ENCODE measurements around the gene LRRC41. TPM values are rescaled to one million over a fixed set of nuclear protein-coding genes. Genes with fewer than 3 reads are reported as not detected.

The LRRC41 gene
- total and polyA plus RNA-seq, 2 of the 13 experiments (the other 11 are each of a cell fraction or from before 2014, with no cell fraction given) = 48.1 to 53.6 TPM

DNA sequence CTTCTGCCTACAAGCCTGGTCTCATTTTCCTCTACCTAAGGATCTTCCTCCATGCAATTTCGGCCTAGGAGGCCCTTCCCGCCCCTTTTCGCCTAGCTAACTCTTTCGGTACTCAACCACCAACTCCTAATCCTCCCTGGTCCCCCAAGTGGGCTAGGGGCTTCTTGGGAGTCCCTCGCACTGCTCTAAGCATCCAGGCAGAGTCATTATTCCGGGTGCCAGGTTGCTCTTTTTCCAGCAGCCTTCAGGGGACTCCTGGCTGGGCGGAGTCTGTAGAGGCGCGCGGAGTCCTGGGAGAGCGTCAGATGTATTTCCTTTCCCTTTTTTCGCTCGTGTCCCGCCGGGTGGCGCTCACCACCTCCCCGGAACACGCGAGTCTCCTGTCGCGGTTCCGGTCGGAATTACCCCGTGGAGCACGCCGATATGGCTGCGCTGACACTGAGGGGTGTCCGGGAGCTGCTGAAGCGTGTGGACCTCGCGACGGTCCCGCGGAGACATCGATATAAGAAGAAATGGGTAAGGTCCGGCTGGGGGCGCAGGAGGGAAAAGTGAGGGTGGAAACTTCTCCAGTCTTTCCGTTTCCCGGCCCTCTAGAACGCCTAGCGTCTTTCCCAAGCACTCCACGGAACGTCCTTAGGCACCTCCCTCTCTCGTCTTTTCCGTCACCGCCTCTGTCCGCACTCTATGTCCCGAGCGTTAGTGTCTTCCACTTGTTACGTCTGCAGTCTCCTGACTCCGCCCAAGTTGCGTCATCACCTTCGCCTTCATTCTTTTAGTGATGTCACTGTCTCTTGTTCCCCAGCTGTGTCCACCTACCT lies 37.2 kb upstream of the LRRC41 start, which contains the start of gene NSUN4 (continued):
- peak; percentile 75 for TF ChIP-seq HNRNPL (IDR thresholded peaks at IDR 0.05; ENCODE audit: low read depth, low read length)
- peak; percentile 91 for TF ChIP-seq YEATS2 (CRISPR knock-in tag; IDR thresholded peaks at IDR 0.05; ENCODE audit: borderline replicate concordance)
- TF ChIP-seq FOXK2 (IDR thresholded peaks at IDR 0.05) = no peak
- TF ChIP-seq SP140L (CRISPR knock-in tag; IDR thresholded peaks at IDR 0.05; ENCODE audit: borderline replicate concordance) = no peak
- peak; percentile 32; the same call in 1 of the 2 replicates for TF ChIP-seq ZNF619 (CRISPR knock-in tag; IDR thresholded peaks at IDR 0.05)
- TF ChIP-seq, protein P1, sequence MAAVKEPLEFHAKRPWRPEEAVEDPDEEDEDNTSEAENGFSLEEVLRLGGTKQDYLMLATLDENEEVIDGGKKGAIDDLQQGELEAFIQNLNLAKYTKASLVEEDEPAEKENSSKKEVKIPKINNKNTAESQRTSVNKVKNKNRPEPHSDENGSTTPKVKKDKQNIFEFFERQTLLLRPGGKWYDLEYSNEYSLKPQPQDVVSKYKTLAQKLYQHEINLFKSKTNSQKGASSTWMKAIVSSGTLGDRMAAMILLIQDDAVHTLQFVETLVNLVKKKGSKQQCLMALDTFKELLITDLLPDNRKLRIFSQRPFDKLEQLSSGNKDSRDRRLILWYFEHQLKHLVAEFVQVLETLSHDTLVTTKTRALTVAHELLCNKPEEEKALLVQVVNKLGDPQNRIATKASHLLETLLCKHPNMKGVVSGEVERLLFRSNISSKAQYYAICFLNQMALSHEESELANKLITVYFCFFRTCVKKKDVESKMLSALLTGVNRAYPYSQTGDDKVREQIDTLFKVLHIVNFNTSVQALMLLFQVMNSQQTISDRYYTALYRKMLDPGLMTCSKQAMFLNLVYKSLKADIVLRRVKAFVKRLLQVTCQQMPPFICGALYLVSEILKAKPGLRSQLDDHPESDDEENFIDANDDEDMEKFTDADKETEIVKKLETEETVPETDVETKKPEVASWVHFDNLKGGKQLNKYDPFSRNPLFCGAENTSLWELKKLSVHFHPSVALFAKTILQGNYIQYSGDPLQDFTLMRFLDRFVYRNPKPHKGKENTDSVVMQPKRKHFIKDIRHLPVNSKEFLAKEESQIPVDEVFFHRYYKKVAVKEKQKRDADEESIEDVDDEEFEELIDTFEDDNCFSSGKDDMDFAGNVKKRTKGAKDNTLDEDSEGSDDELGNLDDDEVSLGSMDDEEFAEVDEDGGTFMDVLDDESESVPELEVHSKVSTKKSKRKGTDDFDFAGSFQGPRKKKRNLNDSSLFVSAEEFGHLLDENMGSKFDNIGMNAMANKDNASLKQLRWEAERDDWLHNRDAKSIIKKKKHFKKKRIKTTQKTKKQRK (IDR thresholded peaks at IDR 0.05; ENCODE audit: low read length) = no peak
- peak in 1 of 2 experiments; percentile 73; a peak in 1 of 4 replicates for TF ChIP-seq KLF16 (CRISPR knock-in tag; IDR thresholded peaks at IDR 0.05)
- TF ChIP-seq, protein P2, sequence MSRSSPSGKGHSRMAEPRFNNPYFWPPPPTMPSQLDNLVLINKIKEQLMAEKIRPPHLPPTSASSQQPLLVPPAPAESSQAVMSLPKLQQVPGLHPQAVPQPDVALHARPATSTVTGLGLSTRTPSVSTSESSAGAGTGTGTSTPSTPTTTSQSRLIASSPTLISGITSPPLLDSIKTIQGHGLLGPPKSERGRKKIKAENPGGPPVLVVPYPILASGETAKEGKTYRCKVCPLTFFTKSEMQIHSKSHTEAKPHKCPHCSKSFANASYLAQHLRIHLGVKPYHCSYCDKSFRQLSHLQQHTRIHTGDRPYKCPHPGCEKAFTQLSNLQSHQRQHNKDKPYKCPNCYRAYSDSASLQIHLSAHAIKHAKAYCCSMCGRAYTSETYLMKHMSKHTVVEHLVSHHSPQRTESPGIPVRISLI (CRISPR knock-in tag; IDR thresholded peaks at IDR 0.05; ENCODE audit: borderline replicate concordance) = no peak; the same call in 1 of the 2 replicates
- TF ChIP-seq CBFB (CRISPR knock-in tag; IDR thresholded peaks at IDR 0.05) = 0 out of 2 replicates have a peak, but pooled peaks have one; percentile 58
- TF ChIP-seq, protein P3, sequence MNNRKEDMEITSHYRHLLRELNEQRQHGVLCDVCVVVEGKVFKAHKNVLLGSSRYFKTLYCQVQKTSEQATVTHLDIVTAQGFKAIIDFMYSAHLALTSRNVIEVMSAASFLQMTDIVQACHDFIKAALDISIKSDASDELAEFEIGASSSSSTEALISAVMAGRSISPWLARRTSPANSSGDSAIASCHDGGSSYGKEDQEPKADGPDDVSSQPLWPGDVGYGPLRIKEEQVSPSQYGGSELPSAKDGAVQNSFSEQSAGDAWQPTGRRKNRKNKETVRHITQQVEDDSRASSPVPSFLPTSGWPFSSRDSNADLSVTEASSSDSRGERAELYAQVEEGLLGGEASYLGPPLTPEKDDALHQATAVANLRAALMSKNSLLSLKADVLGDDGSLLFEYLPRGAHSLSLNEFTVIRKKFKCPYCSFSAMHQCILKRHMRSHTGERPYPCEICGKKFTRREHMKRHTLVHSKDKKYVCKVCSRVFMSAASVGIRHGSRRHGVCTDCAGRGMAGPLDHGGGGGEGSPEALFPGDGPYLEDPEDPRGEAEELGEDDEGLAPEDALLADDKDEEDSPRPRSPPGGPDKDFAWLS (CRISPR knock-in tag; IDR thresholded peaks at IDR 0.05; ENCODE audit: borderline replicate concordance) = no peak
- TF ChIP-seq, protein P4, sequence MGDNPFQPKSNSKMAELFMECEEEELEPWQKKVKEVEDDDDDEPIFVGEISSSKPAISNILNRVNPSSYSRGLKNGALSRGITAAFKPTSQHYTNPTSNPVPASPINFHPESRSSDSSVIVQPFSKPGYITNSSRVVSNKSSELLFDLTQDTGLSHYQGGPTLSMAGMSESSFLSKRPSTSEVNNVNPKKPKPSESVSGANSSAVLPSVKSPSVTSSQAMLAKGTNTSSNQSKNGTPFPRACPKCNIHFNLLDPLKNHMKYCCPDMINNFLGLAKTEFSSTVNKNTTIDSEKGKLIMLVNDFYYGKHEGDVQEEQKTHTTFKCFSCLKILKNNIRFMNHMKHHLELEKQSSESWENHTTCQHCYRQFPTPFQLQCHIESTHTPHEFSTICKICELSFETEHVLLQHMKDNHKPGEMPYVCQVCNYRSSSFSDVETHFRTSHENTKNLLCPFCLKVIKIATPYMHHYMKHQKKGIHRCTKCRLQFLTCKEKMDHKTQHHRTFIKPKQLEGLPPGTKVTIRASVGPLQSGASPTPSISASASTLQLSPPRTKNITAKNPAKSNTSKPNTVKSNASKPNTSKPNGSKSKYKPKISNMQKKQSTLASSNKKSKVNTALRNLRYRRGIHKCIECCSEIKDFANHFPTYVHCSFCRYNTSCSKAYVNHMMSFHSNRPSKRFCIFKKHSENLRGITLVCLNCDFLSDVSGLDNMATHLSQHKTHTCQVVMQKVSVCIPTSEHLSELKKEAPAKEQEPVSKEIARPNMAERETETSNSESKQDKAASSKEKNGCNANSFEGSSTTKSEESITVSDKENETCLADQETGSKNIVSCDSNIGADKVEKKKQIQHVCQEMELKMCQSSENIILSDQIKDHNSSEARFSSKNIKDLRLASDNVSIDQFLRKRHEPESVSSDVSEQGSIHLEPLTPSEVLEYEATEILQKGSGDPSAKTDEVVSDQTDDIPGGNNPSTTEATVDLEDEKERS (CRISPR knock-in tag; IDR thresholded peaks at IDR 0.05) = peak; percentile 74; the same call in 1 of the 2 replicates
- TF ChIP-seq ZNF724P (CRISPR knock-in tag; IDR thresholded peaks at IDR 0.05; ENCODE audit: borderline replicate concordance) = peak; percentile 74; the same call in 1 of the 2 replicates
- TF ChIP-seq, protein P5, sequence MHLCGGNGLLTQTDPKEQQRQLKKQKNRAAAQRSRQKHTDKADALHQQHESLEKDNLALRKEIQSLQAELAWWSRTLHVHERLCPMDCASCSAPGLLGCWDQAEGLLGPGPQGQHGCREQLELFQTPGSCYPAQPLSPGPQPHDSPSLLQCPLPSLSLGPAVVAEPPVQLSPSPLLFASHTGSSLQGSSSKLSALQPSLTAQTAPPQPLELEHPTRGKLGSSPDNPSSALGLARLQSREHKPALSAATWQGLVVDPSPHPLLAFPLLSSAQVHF (CRISPR knock-in tag; IDR thresholded peaks at IDR 0.05) = no peak
- TF ChIP-seq ZNF34 (CRISPR knock-in tag; IDR thresholded peaks at IDR 0.05; ENCODE audit: borderline replicate concordance) = no peak
- TF ChIP-seq ZNF562 (CRISPR knock-in tag; IDR thresholded peaks at IDR 0.05; ENCODE audit: borderline replicate concordance) = no peak
- TF ChIP-seq ZNF460 (CRISPR knock-in tag; IDR thresholded peaks at IDR 0.05; ENCODE audit: borderline replicate concordance) = peak; percentile 0; the same call in 1 of the 2 replicates
- peak; percentile 56; the same call in 1 of the 2 replicates for TF ChIP-seq ZNF205 (CRISPR knock-in tag; IDR thresholded peaks at IDR 0.05)
- TF ChIP-seq ZNF556 (CRISPR knock-in tag; IDR thresholded peaks at IDR 0.05; ENCODE audit: borderline replicate concordance) = peak; percentile 83; the same call in 1 of the 2 replicates
